H9 (cell line): ENCODE results near the gene EVC. TPM values are rescaled to one million over a fixed set of nuclear protein-coding genes. Genes with fewer than 3 reads are reported as not detected.

ENCODE experiments used
- DNase-seq: peaks from one replicate; pipeline ENCODE4 v3.0.0-alpha.2; 2017
- H2AFZ ChIP-seq: one replicate; pipeline ENCODE4 v1.6.1; 2013; ENCODE audit warnings: mild to moderate bottlenecking, low read length, control low read depth, moderate library complexity
- H2AK5ac ChIP-seq: 2 replicates; pipeline ENCODE4 v1.6.1; 2013; ENCODE audit warnings: low read length, control low read depth, mixed read lengths; ENCODE audit not compliant: insufficient read length
- H2BK120ac ChIP-seq: one replicate; pipeline ENCODE4 v1.6.1; 2013; ENCODE audit warnings: low read depth, mild to moderate bottlenecking, low read length, control low read depth, inconsistent platforms; ENCODE audit not compliant: poor library complexity, severe bottlenecking
- H2BK12ac ChIP-seq: 2 replicates; pipeline ENCODE4 v1.6.1; 2013; ENCODE audit warnings: low read length, control low read depth, mixed read lengths, low read depth; ENCODE audit not compliant: insufficient read length
- H2BK15ac ChIP-seq: 2 replicates; pipeline ENCODE4 v1.6.1; 2013; ENCODE audit warnings: low read depth, low read length, control low read depth
- H2BK20ac ChIP-seq: one replicate; pipeline ENCODE4 v1.6.1; 2013; ENCODE audit warnings: low read depth, mild to moderate bottlenecking, low read length, control low read depth, inconsistent platforms; ENCODE audit not compliant: poor library complexity, severe bottlenecking
- H2BK5ac ChIP-seq: 2 replicates; pipeline ENCODE4 v1.6.1; 2013; ENCODE audit warnings: low read length, control low read depth, mixed read lengths; ENCODE audit not compliant: insufficient read length
- H3K14ac ChIP-seq: 2 replicates; pipeline ENCODE4 v1.6.1; 2013; ENCODE audit warnings: low read length, control low read depth; ENCODE audit not compliant: insufficient read depth
- H3K18ac ChIP-seq: 2 replicates; pipeline ENCODE4 v1.6.1; 2013; ENCODE audit warnings: low read depth, mild to moderate bottlenecking, mixed read lengths, low read length, control low read depth; ENCODE audit not compliant: insufficient read length
- H3K23ac ChIP-seq: 2 replicates; pipeline ENCODE4 v1.6.1; 2013; ENCODE audit warnings: low read length, control low read depth, mixed read lengths, low read depth; ENCODE audit not compliant: insufficient read length
- H3K23me2 ChIP-seq: 2 replicates; pipeline ENCODE4 v1.6.1; 2013; ENCODE audit warnings: low read depth, mild to moderate bottlenecking, mixed read lengths, low read length, control low read depth; ENCODE audit not compliant: insufficient read length, poor library complexity, severe bottlenecking
- H3K27ac ChIP-seq: 2 replicates; pipeline ENCODE4 v1.5.1; 2013; ENCODE audit warnings: low read length, control low read depth, mixed read lengths, low read depth; ENCODE audit not compliant: insufficient read length
- H3K27me3 ChIP-seq: 2 replicates; pipeline ENCODE4 v1.6.1; 2013; ENCODE audit warnings: low read length, control low read depth, inconsistent platforms; ENCODE audit not compliant: insufficient read depth
- H3K4ac ChIP-seq: 2 replicates; pipeline ENCODE4 v1.6.1; 2013; ENCODE audit warnings: low read depth, mild to moderate bottlenecking, control low read depth, inconsistent platforms, low read length, moderate library complexity
- H3K4me1 ChIP-seq: 2 replicates; pipeline ENCODE4 v1.6.1; 2013; ENCODE audit warnings: low read length, control low read depth, inconsistent platforms; ENCODE audit not compliant: insufficient read depth
- H3K4me2 ChIP-seq: 2 replicates; pipeline ENCODE4 v1.6.1; 2013; ENCODE audit warnings: low read length, control low read depth, mixed read lengths; ENCODE audit not compliant: insufficient read length, insufficient read depth
- H3K56ac ChIP-seq: 2 replicates; pipeline ENCODE4 v1.6.1; 2013; ENCODE audit warnings: low read depth, mild to moderate bottlenecking, mixed read lengths, low read length, control low read depth; ENCODE audit not compliant: insufficient read length
- H3K79me1 ChIP-seq: 2 replicates; pipeline ENCODE4 v1.6.1; 2013; ENCODE audit warnings: low read depth, mild to moderate bottlenecking, moderate library complexity, low read length, control low read depth, inconsistent platforms; ENCODE audit not compliant: insufficient read depth, poor library complexity, severe bottlenecking
- H3K79me2 ChIP-seq: 2 replicates; pipeline ENCODE4 v1.6.1; 2013; ENCODE audit warnings: low read length, control low read depth, inconsistent platforms; ENCODE audit not compliant: insufficient read depth
- H3K9ac ChIP-seq: 2 replicates; pipeline ENCODE4 v1.6.1; 2013; ENCODE audit warnings: low read length, control low read depth, mixed read lengths; ENCODE audit not compliant: insufficient read length; ENCODE audit errors: extremely low read depth
- H3K9me3 ChIP-seq: one replicate; pipeline ENCODE4 v1.6.1; 2013; ENCODE audit warnings: low read depth, low read length, inconsistent platforms; ENCODE audit not compliant: control insufficient read depth
- H3T11ph ChIP-seq: one replicate; pipeline ENCODE4 v1.6.1; 2013; ENCODE audit warnings: mild to moderate bottlenecking, low read length, control low read depth, inconsistent platforms
- H4K20me1 ChIP-seq: one replicate; pipeline ENCODE4 v1.6.1; 2013; ENCODE audit not compliant: control insufficient read depth, insufficient read length, insufficient read depth
- H4K5ac ChIP-seq: 2 replicates; pipeline ENCODE4 v1.6.1; 2013; ENCODE audit warnings: low read depth, mild to moderate bottlenecking, mixed read lengths, low read length, control low read depth; ENCODE audit not compliant: insufficient read length
- H4K8ac ChIP-seq: replicated peaks from 2 replicates; pipeline ENCODE4 v1.6.1; 2013; ENCODE audit warnings: low read length, control low read depth, mixed read lengths, low read depth; ENCODE audit not compliant: insufficient read length
- H4K91ac ChIP-seq: 2 replicates; pipeline ENCODE4 v1.6.1; 2013; ENCODE audit warnings: low read depth, mild to moderate bottlenecking, moderate library complexity, mixed read lengths, low read length, control low read depth; ENCODE audit not compliant: insufficient read length
- H3K27ac Mint-ChIP-seq, 3 experiments: 2 replicates in 2 of 3; 3 replicates in 1 of 3; pipeline ENCODE4 v1.8.0; 2020 to 2021; ENCODE audit warnings: mixed read lengths in 3 of 3, mild to moderate bottlenecking in 1 of 3, moderate library complexity in 1 of 3
- H3K27me3 Mint-ChIP-seq: 2 replicates; pipeline ENCODE4 v1.8.0; 2021; ENCODE audit warnings: low read depth, mild to moderate bottlenecking, moderate library complexity, mixed read lengths
- H3K36me3 Mint-ChIP-seq, 3 experiments: 2 replicates in 2 of 3; 3 replicates in 1 of 3; pipeline ENCODE4 v1.8.0; 2020 to 2021; ENCODE audit warnings: low read depth in 3 of 3, mixed read lengths in 3 of 3; ENCODE audit not compliant: insufficient read depth in 1 of 3
- H3K4me1 Mint-ChIP-seq, 2 experiments: 2 replicates each; pipeline ENCODE4 v1.8.0; 2020; ENCODE audit warnings: mixed read lengths in 2 of 2
- H3K4me3 Mint-ChIP-seq, 2 experiments: 2 replicates in 1 of 2; 3 replicates in 1 of 2; pipeline ENCODE4 v1.8.0; 2020 to 2021; ENCODE audit warnings: mild to moderate bottlenecking in 2 of 2, mixed read lengths in 2 of 2, moderate library complexity in 1 of 2
- H3K9me3 Mint-ChIP-seq, 2 experiments: 2 replicates in 1 of 2; 3 replicates in 1 of 2; pipeline ENCODE4 v1.8.0; 2020; ENCODE audit warnings: mild to moderate bottlenecking in 2 of 2, mixed read lengths in 2 of 2, moderate library complexity in 1 of 2
- whole genome bisulfite sequencing: extraction: QIAGEN DNeasy Blood & Tissue Kit; methylation state at CpG from one replicate; pipeline ENCODE4 v1.1.7; 2013; ENCODE audit warnings: missing lambda C conversion rate, low lambda C conversion rate, mixed read lengths; ENCODE audit not compliant: insufficient read length; ENCODE audit errors: extremely low coverage; 5-methylcytosine and 5-hydroxymethylcytosine counted together
- total RNA-seq: library from RNA; stranded (reverse); gene quantifications from 2 replicates; pipeline ENCODE4 v1.2.1, GENCODE V29; 2021
- TF ChIP-seq, protein P1 (sequence below): fragments of 200-600 bp; sonication (generic); conservative IDR thresholded peaks from 3 replicates; pipeline ENCODE4 v1.8.0; 2021; ENCODE audit warnings: antibody characterized with exemption, mild to moderate bottlenecking

Gene EVC
- total RNA-seq, 1 experiment from 2014 or later: 10.1 TPM

DNA sequence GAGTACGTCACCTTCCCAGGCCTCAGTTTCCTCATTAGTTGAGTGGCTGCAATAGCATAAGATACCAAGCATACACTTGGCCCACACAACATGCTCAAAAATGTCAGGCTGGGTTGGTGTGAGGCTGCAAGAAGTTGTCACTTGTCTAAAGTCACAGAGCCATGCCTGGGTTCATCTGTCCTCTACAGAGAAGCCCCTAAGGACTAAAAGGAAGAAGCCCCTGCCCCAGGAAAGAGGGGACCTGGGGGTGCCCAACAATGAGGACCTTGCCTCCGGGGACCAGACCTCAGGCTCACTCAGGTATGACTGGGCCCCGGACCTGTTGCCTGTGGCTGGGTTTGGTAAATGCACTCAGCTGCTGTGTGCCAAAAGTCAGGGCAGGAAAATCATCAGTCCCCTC, 99.2 kb downstream of the EVC start:
- H3K27ac Mint-ChIP-seq: 0 out of 7 replicates have a peak overlapping the region, but pooled peaks of 1 of the 3 experiments have one; percentile 48
- no peak overlapping the region for H3K18ac ChIP-seq

More for the DNA sequence above, 99.2 kb downstream of the EVC start:
- H2AK5ac ChIP-seq: no peak overlapping the region
- no peak overlapping the region for H3K23ac ChIP-seq
- H4K91ac ChIP-seq: no peak overlapping the region
- no peak overlapping the region for H2BK120ac ChIP-seq
- no peak overlapping the region for H4K5ac ChIP-seq
- H3K9ac ChIP-seq: no peak overlapping the region
- no peaks in the 10 kb centered on the region for H3K79me2 ChIP-seq
- TF ChIP-seq, protein P1, sequence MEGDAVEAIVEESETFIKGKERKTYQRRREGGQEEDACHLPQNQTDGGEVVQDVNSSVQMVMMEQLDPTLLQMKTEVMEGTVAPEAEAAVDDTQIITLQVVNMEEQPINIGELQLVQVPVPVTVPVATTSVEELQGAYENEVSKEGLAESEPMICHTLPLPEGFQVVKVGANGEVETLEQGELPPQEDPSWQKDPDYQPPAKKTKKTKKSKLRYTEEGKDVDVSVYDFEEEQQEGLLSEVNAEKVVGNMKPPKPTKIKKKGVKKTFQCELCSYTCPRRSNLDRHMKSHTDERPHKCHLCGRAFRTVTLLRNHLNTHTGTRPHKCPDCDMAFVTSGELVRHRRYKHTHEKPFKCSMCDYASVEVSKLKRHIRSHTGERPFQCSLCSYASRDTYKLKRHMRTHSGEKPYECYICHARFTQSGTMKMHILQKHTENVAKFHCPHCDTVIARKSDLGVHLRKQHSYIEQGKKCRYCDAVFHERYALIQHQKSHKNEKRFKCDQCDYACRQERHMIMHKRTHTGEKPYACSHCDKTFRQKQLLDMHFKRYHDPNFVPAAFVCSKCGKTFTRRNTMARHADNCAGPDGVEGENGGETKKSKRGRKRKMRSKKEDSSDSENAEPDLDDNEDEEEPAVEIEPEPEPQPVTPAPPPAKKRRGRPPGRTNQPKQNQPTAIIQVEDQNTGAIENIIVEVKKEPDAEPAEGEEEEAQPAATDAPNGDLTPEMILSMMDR: no peak
- H3K27me3 ChIP-seq: no peaks in the 10 kb centered on the region
- H3K4me2 ChIP-seq: no peak overlapping the region
- Mint-ChIP-seq H3K4me3 (no peak overlapping the region), H3K36me3 (peaks cover 32 to 60% (median 60%) of the 10 kb centered on the region in 3 experiments), H3K27me3 (no peaks in the 10 kb centered on the region), H3K9me3 (no peaks in the 10 kb centered on the region), H3K4me1 (peaks cover 3 to 8% of the 10 kb centered on the region in 2 experiments; a peak in 2 of 4 replicates)
- H3K4ac ChIP-seq: no peak overlapping the region
- H3K56ac ChIP-seq: no peak overlapping the region
- no peaks in the 10 kb centered on the region for H3K9me3 ChIP-seq
- H2BK20ac ChIP-seq: no peak overlapping the region
- no peaks in the 10 kb centered on the region for H3K4me1 ChIP-seq
- no peak overlapping the region for H2BK15ac ChIP-seq
- no peak overlapping the region for H2BK5ac ChIP-seq
- H2AFZ ChIP-seq: no peak overlapping the region
- H2BK12ac ChIP-seq: no peak overlapping the region
- DNase-seq: no peak
- no peak overlapping the region for H3K14ac ChIP-seq
- no peak overlapping the region for H4K8ac ChIP-seq
- H3K27ac ChIP-seq: no peak overlapping the region
- no peaks in the 10 kb centered on the region for H3K79me1 ChIP-seq
- WGBS: no CpG with 5 or more reads among the region's 3 CpGs
- no peak overlapping the region for H3T11ph ChIP-seq
- H4K20me1 ChIP-seq: no peaks in the 10 kb centered on the region
- H3K23me2 ChIP-seq: no peaks in the 10 kb centered on the region
